Activated naive CD4-positive, alpha-beta T cell treated with anti-CD3 and anti-CD28 coated beads, Interleukin-2, amount 50 U/mL, for 72 hours (primary cell): ENCODE measurements around the gene NFKB1. TPM values are rescaled to one million over a fixed set of nuclear protein-coding genes. Genes with fewer than 3 reads are reported as not detected.

Experiments used
- ATAC-seq, 2 donors: fragments of 150-1000 bp; cut with Tn5 transposase; 2 replicates each; pipeline ENCODE4 v1.10.0; 2021; ENCODE audit warnings: mild to moderate bottlenecking in 2 of 2, moderate library complexity in 2 of 2
- DNase-seq, 2 donors: peaks; one replicate each; pipeline ENCODE4 v3.0.0; 2021 to 2022; ENCODE audit warnings: low spot score in 2 of 2
- H3K27ac Mint-ChIP-seq, 2 donors: one replicate each; pipeline ENCODE4 v1.8.0; 2022; ENCODE audit warnings: mild to moderate bottlenecking in 2 of 2, mixed read lengths in 2 of 2
- H3K36me3 Mint-ChIP-seq, 2 donors: one replicate each; pipeline ENCODE4 v1.8.0; 2022; ENCODE audit warnings: mixed read lengths in 2 of 2
- H3K9me3 Mint-ChIP-seq, 2 donors: one replicate each; pipeline ENCODE4 v1.8.0; 2022; ENCODE audit warnings: mixed read lengths in 2 of 2
- total RNA-seq, 2 donors: library from RNA; stranded (reverse); gene quantifications; one replicate each; pipeline ENCODE4 v1.2.3, GENCODE V29; 2022

Gene NFKB1
- total RNA-seq, 2 donors from 2014 or later = 105 to 149 TPM

- peaks cover 64 to 80% of the 10 kb centered on the region in 2 donors for H3K36me3 Mint-ChIP-seq
- ATAC-seq (no peak), DNase-seq (no peak)
- peak overlapping the region in 1 of 2 donors; percentile 46 for H3K27ac Mint-ChIP-seq
- H3K9me3 Mint-ChIP-seq = no peaks in the 10 kb centered on the region
Measured at GRCh38 chr4:102594000-102594399, 92.8 kb downstream of the NFKB1 start.

- DNase-seq (no peak), ATAC-seq (no peak)
- Mint-ChIP-seq H3K27ac (no peak overlapping the region), H3K36me3 (peaks cover 58 to 71% of the 10 kb centered on the region in 2 donors), H3K9me3 (no peaks in the 10 kb centered on the region)
Measured at GRCh38 chr4:102596532-102596931, 95.4 kb downstream of the NFKB1 start.

GRCh38 chr4:102598086-102598761 lies 97.1 kb downstream of the NFKB1 start:
- Mint-ChIP-seq H3K36me3 (peaks cover 50 to 66% of the 10 kb centered on the region in 2 donors), H3K9me3 (no peaks in the 10 kb centered on the region), H3K27ac (peak overlapping the region; percentile 72 to 85)
- DNase-seq = no peak
- ATAC-seq = peak; percentile 80 to 85

- Mint-ChIP-seq H3K27ac (peak overlapping the region; percentile 72 to 85), H3K36me3 (peaks cover 52 to 68% of the 10 kb centered on the region in 2 donors), H3K9me3 (no peaks in the 10 kb centered on the region)
- ATAC-seq (peak; percentile 60 to 74), DNase-seq (no peak)
Measured at GRCh38 chr4:102598762-102599374, 97.7 kb downstream of the NFKB1 start.

GRCh38 chr4:102599455-102599854 lies 98.3 kb downstream of the NFKB1 start:
- H3K36me3 Mint-ChIP-seq = peaks cover 48 to 68% of the 10 kb centered on the region in 2 donors
- H3K27ac Mint-ChIP-seq = peak overlapping the region; percentile 39 to 85
- peak in 1 of 2 donors; percentile 3 for ATAC-seq
- no peaks in the 10 kb centered on the region for H3K9me3 Mint-ChIP-seq
- no peak for DNase-seq

GRCh38 chr4:102599886-102600285 lies 98.7 kb downstream of the NFKB1 start:
- DNase-seq = no peak
- Mint-ChIP-seq H3K36me3 (peaks cover 45 to 69% of the 10 kb centered on the region in 2 donors), H3K27ac (peak overlapping the region in 1 of 2 donors; percentile 53), H3K9me3 (no peaks in the 10 kb centered on the region)
- ATAC-seq = no peak

GRCh38 chr4:102600689-102601088 lies 99.5 kb downstream of the NFKB1 start:
- H3K36me3 Mint-ChIP-seq = peaks cover 45 to 70% of the 10 kb centered on the region in 2 donors
- peak overlapping the region in 1 of 2 donors; percentile 53 for H3K27ac Mint-ChIP-seq
- no peak for DNase-seq
- ATAC-seq = no peak
- no peaks in the 10 kb centered on the region for H3K9me3 Mint-ChIP-seq

GRCh38 chr4:102601586-102602227 lies 100.5 kb downstream of the NFKB1 start:
- no peak for ATAC-seq
- H3K27ac Mint-ChIP-seq = no peak overlapping the region
- DNase-seq = no peak
- no peaks in the 10 kb centered on the region for H3K9me3 Mint-ChIP-seq
- peaks cover 41 to 64% of the 10 kb centered on the region in 2 donors for H3K36me3 Mint-ChIP-seq

GRCh38 chr4:102604222-102604940 lies 103.2 kb downstream of the NFKB1 start:
- no peak overlapping the region for H3K27ac Mint-ChIP-seq
- ATAC-seq (no peak), DNase-seq (no peak)
- peaks cover 39 to 72% of the 10 kb centered on the region in 2 donors for H3K36me3 Mint-ChIP-seq
- H3K9me3 Mint-ChIP-seq = no peaks in the 10 kb centered on the region

- Mint-ChIP-seq H3K27ac (peak overlapping the region in 1 of 2 donors; percentile 4), H3K9me3 (no peaks in the 10 kb centered on the region), H3K36me3 (peaks cover 34 to 67% of the 10 kb centered on the region in 2 donors)
- no peak for ATAC-seq
- no peak for DNase-seq
Measured at GRCh38 chr4:102606261-102606660, 105.1 kb downstream of the NFKB1 start.

GRCh38 chr4:102606846-102607450 lies 105.8 kb downstream of the NFKB1 start:
- DNase-seq (no peak), ATAC-seq (no peak)
- Mint-ChIP-seq H3K9me3 (no peaks in the 10 kb centered on the region), H3K27ac (peak overlapping the region in 1 of 2 donors; percentile 4), H3K36me3 (peaks cover 34 to 67% of the 10 kb centered on the region in 2 donors)

- H3K9me3 Mint-ChIP-seq = no peaks in the 10 kb centered on the region
- H3K36me3 Mint-ChIP-seq = peaks cover 40 to 70% of the 10 kb centered on the region in 2 donors
- ATAC-seq (peak; percentile 37 to 59), DNase-seq (no peak)
- H3K27ac Mint-ChIP-seq = peak overlapping the region; percentile 15 to 74
Measured at GRCh38 chr4:102608190-102608589, 107.0 kb downstream of the NFKB1 start.

GRCh38 chr4:102610007-102610406 lies 108.8 kb downstream of the NFKB1 start:
- Mint-ChIP-seq H3K36me3 (peaks cover 50 to 80% of the 10 kb centered on the region in 2 donors), H3K27ac (peak overlapping the region in 1 of 2 donors; percentile 19), H3K9me3 (no peaks in the 10 kb centered on the region)

GRCh38 chr4:102610476-102610875 lies 109.3 kb downstream of the NFKB1 start:
- Mint-ChIP-seq H3K27ac (no peak overlapping the region), H3K9me3 (no peaks in the 10 kb centered on the region), H3K36me3 (peaks cover 53 to 80% of the 10 kb centered on the region in 2 donors)
- DNase-seq = no peak
- no peak for ATAC-seq

More at GRCh38 chr4:102610007-102610406, 108.8 kb downstream of the NFKB1 start:
- ATAC-seq (no peak), DNase-seq (no peak)

- Mint-ChIP-seq H3K9me3 (no peaks in the 10 kb centered on the region), H3K36me3 (peaks cover 54 to 88% of the 10 kb centered on the region in 2 donors), H3K27ac (peak overlapping the region; percentile 92 to 95)
- no peak for DNase-seq
- no peak for ATAC-seq
Measured at GRCh38 chr4:102612210-102612609, 111.1 kb downstream of the NFKB1 start.

- Mint-ChIP-seq H3K36me3 (peaks cover 51 to 85% of the 10 kb centered on the region in 2 donors), H3K27ac (peak overlapping the region; percentile 92 to 95), H3K9me3 (no peaks in the 10 kb centered on the region)
- DNase-seq (no peak), ATAC-seq (peak; percentile 82 to 86)
Measured at GRCh38 chr4:102612824-102613366, 111.7 kb downstream of the NFKB1 start.
